Measurements from ENCODE around the gene ARF1.

The ARF1 gene

GRCh38 chr1:228047183-228047466 is 35.4 kb upstream of the ARF1 start:
- no peak overlapping the region for H3K4me3 Mint-ChIP-seq

GRCh38 chr1:228048120-228048519 is 34.4 kb upstream of the ARF1 start:
- H3K4me1 Mint-ChIP-seq, result no peaks in the 10 kb centered on the region
- no peak for TF ChIP-seq CTCF (IDR thresholded peaks at IDR 0.05; ENCODE audit: unreplicated experiment in 3 of 3)
- no peaks in the 10 kb centered on the region for H3K9me3 Mint-ChIP-seq
- no peaks in the 10 kb centered on the region for H3K36me3 Mint-ChIP-seq (ENCODE audit: low read depth)
- H3K27ac Mint-ChIP-seq, result no peak overlapping the region
- peaks cover 32% of the 10 kb centered on the region for H3K27me3 Mint-ChIP-seq (ENCODE audit: low read depth)
- H3K4me3 Mint-ChIP-seq, result no peak overlapping the region

More at GRCh38 chr1:228047183-228047466, 35.4 kb upstream of the ARF1 start:
- no peaks in the 10 kb centered on the region for H3K9me3 Mint-ChIP-seq
- H3K27ac Mint-ChIP-seq, result no peak overlapping the region
- no peaks in the 10 kb centered on the region for H3K36me3 Mint-ChIP-seq (ENCODE audit: low read depth)
- no peak for TF ChIP-seq CTCF (IDR thresholded peaks at IDR 0.05; ENCODE audit: unreplicated experiment in 3 of 3)
- H3K4me1 Mint-ChIP-seq, result no peaks in the 10 kb centered on the region
- H3K27me3 Mint-ChIP-seq (ENCODE audit: low read depth), result peaks cover 22% of the 10 kb centered on the region

DNA sequence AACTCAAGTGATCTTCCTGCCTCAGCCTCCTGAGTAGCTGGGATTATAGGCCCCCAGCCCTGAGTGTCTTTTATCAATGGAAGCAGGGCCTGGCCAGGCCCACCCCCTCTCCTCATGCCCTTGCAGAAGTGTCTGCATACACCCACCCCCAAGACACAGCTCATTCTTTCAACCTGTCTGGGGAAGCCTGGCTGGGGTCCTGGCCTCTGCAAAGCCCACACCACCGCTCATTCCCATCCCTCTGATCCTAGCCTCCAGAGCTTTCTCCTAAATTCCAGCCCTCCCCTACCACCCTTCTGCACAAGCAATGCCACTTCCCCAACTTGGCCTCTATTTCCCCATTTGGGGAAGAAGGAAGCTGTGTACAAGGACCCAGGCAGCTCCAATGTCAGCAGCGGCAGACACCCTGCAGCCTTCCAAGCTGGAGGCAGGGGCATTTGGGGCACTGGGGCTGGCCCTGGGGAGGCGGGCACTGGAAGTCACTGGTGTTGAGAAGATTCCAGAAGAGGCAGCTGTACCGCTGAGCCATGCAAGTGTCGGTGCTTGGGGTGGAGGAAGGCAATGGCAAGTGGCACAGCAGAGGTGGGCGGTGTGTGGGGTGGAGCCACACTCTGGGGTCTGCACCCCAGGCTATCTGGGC is 33.7 kb upstream of the ARF1 start:
- TF ChIP-seq CTCF (IDR thresholded peaks at IDR 0.05; ENCODE audit: unreplicated experiment in 3 of 3), result no peak
- Mint-ChIP-seq H3K4me3 (no peak overlapping the region), H3K27ac (no peak overlapping the region), H3K36me3 (ENCODE audit: low read depth) (no peaks in the 10 kb centered on the region), H3K9me3 (peaks cover 3% of the 10 kb centered on the region), H3K27me3 (ENCODE audit: low read depth) (peaks cover 39% of the 10 kb centered on the region), H3K4me1 (no peaks in the 10 kb centered on the region)

- peaks cover 7% of the 10 kb centered on the region for H3K9me3 Mint-ChIP-seq
- H3K27me3 Mint-ChIP-seq (ENCODE audit: low read depth), result peaks cover 45% of the 10 kb centered on the region
- no peak overlapping the region for H3K27ac Mint-ChIP-seq
- H3K4me3 Mint-ChIP-seq, result no peak overlapping the region
- no peaks in the 10 kb centered on the region for H3K36me3 Mint-ChIP-seq (ENCODE audit: low read depth)
- no peak for TF ChIP-seq CTCF (IDR thresholded peaks at IDR 0.05; ENCODE audit: unreplicated experiment in 3 of 3)
- no peaks in the 10 kb centered on the region for H3K4me1 Mint-ChIP-seq
These were observed 31.8 kb upstream of the ARF1 start for GRCh38 chr1:228050571-228051231.

DNA sequence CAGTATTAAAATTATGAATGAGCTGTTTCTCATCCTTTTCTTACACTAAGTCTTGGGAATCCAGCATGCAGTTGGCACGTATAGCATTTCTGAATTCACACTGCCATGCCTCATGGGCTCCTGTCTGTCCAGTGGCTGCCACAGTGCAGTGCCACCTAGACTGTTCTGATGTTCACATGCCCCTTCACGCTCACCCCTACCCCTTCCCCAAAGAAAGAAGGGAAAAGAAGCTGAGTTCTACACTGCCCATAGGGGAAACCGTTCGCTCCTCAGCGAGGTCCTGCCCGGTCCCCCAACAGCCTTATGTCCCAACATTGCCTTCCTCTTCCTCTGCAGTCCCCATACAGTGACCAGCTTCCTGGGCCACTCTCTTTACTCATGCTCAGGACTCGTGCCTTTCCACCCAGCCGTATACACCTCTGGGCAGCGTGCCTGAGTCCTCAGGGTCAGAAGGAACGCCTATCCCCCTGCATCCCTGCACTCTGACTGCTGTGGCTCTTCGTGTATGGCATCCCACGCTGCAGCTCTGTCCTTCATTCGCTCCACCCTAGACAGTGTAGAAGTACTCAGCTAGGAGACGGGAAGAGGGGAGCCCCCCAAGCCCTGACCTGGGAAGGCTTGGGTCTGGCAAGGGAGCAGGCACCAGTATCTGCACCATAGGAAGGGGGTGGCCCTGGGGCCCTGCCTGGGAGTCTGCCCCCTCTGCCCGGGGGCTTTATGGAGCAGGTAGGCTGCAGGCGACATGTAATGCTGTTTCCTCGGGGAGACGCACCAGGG is 24.1 kb upstream of the ARF1 start:
- Mint-ChIP-seq H3K27me3 (ENCODE audit: low read depth) (peaks cover 85% of the 10 kb centered on the region), H3K27ac (no peak overlapping the region), H3K9me3 (peaks cover 11% of the 10 kb centered on the region), H3K36me3 (ENCODE audit: low read depth) (no peaks in the 10 kb centered on the region), H3K4me1 (no peaks in the 10 kb centered on the region), H3K4me3 (no peak overlapping the region)
- TF ChIP-seq CTCF (IDR thresholded peaks at IDR 0.05; ENCODE audit: unreplicated experiment in 3 of 3), result no peak

Data from nephron (organoid).